Neural cell (in vitro differentiated cells): Measurements from ENCODE around the gene EGFL7. TPM values are rescaled to one million over a fixed set of nuclear protein-coding genes. Genes with fewer than 3 reads are reported as not detected.

Experiments
- H2AFZ ChIP-seq: fragments of 200-600, 300-800 bp; sonication (generic), shearing (Covaris generic); 2 replicates; pipeline ENCODE4 v1.6.0; 2014; ENCODE audit warnings: low read depth, mild to moderate bottlenecking, antibody characterized with exemption, low read length, moderate library complexity
- H3F3A ChIP-seq: fragments of 200-600 bp; shearing (Covaris generic); 2 replicates; pipeline ENCODE4 v1.6.1; 2016; ENCODE audit warnings: mild to moderate bottlenecking, moderate library complexity, mixed read lengths, antibody characterized with exemption, low read length; ENCODE audit not compliant: insufficient read depth, poor library complexity, severe bottlenecking
- H3K27ac ChIP-seq: fragments of 200-600, 300-800 bp; sonication (generic), shearing (Covaris generic); 2 replicates; pipeline ENCODE4 v1.5.1; 2014; ENCODE audit warnings: mild to moderate bottlenecking, low read length, moderate library complexity
- H3K27me3 ChIP-seq: fragments of 300-800, 200-600 bp; sonication (generic), shearing (Covaris generic); 2 replicates; pipeline ENCODE4 v1.6.0; 2014; ENCODE audit warnings: mild to moderate bottlenecking, low read depth, low read length, moderate library complexity; ENCODE audit not compliant: insufficient read depth
- H3K36me3 ChIP-seq: fragments of 300-800, 200-600 bp; sonication (generic), shearing (Covaris generic); 2 replicates; pipeline ENCODE4 v1.5.1; 2014; ENCODE audit warnings: mild to moderate bottlenecking, antibody characterized with exemption, low read length, moderate library complexity; ENCODE audit not compliant: insufficient read depth
- H3K4me2 ChIP-seq: fragments of 300-800, 200-600 bp; sonication (generic), shearing (Covaris generic); 2 replicates; pipeline ENCODE4 v1.6.0; 2014; ENCODE audit warnings: mild to moderate bottlenecking, low read length
- H3K4me3 ChIP-seq: fragments of 300-800, 200-600 bp; sonication (generic), shearing (Covaris generic); 2 replicates; pipeline ENCODE4 v1.5.1; 2014; ENCODE audit warnings: mild to moderate bottlenecking, low read length, moderate library complexity
- H3K79me2 ChIP-seq: fragments of 200-600 bp; shearing (Covaris generic); replicated peaks from 2 replicates; pipeline ENCODE4 v1.6.0; 2014; ENCODE audit warnings: mild to moderate bottlenecking, low read length, moderate library complexity; ENCODE audit not compliant: insufficient read depth
- H3K9ac ChIP-seq: fragments of 300-800, 200-600 bp; sonication (generic), shearing (Covaris generic); 2 replicates; pipeline ENCODE4 v1.6.1; 2016; ENCODE audit warnings: mild to moderate bottlenecking, low read length, mixed read lengths
- H3K9me2 ChIP-seq: fragments of 200-600 bp; shearing (Covaris generic); 2 replicates; pipeline ENCODE4 v1.6.1; 2016; ENCODE audit warnings: mild to moderate bottlenecking, low read length, mixed read lengths; ENCODE audit not compliant: insufficient read depth
- H3K9me3 ChIP-seq: fragments of 200-600, 300-800 bp; sonication (generic), shearing (Covaris generic); 2 replicates; pipeline ENCODE4 v1.6.1; 2016; ENCODE audit warnings: mild to moderate bottlenecking, mixed run types, low read length, moderate library complexity, mixed read lengths
- H4K20me1 ChIP-seq: fragments of 200-600 bp; shearing (Covaris generic); 2 replicates; pipeline ENCODE4 v1.6.1; 2016; ENCODE audit warnings: mild to moderate bottlenecking, mixed run types; ENCODE audit not compliant: insufficient read depth
- EP300 ChIP-seq: fragments of 450-650 bp; conservative IDR thresholded peaks from 2 replicates; pipeline ENCODE4 v1.6.1; 2014; ENCODE audit warnings: antibody characterized with exemption, mild to moderate bottlenecking, moderate library complexity; ENCODE audit not compliant: poor library complexity, severe bottlenecking
- EZH2 ChIP-seq: fragments of 200-600, 300-800 bp; shearing (Covaris generic), sonication (generic); IDR thresholded peaks from 2 replicates; pipeline ENCODE4 v1.6.1; 2014; ENCODE audit warnings: antibody characterized with exemption, low read length, borderline replicate concordance, mild to moderate bottlenecking; ENCODE audit not compliant: insufficient read depth, poor library complexity, severe bottlenecking
- MXI1 ChIP-seq: fragments of 450-650 bp; conservative IDR thresholded peaks from 2 replicates; pipeline ENCODE4 v1.6.1; 2014; ENCODE audit warnings: antibody characterized with exemption, mild to moderate bottlenecking; ENCODE audit not compliant: poor library complexity, severe bottlenecking
- POLR2AphosphoS5 ChIP-seq: IDR thresholded peaks from 2 replicates; pipeline ENCODE4 v1.6.1; 2012
- RAD21 ChIP-seq: fragments of 450-650 bp; conservative IDR thresholded peaks from 2 replicates; pipeline ENCODE4 v1.6.1; 2014; ENCODE audit warnings: antibody characterized with exemption, mild to moderate bottlenecking, moderate library complexity
- SMC3 ChIP-seq: fragments of 450-650 bp; conservative IDR thresholded peaks from 2 replicates; pipeline ENCODE4 v1.6.1; 2014; ENCODE audit warnings: antibody characterized with exemption, mild to moderate bottlenecking, moderate library complexity; ENCODE audit not compliant: poor library complexity
- TAF1 ChIP-seq: IDR thresholded peaks from 2 replicates; pipeline ENCODE4 v1.6.1; 2012; ENCODE audit warnings: low read depth
- polyA plus RNA-seq: library from polyadenylated mRNA; depleted of rRNA; stranded (reverse); fragments of >200 nt; gene quantifications from 2 replicates; pipeline ENCODE4 v1.2.3, GENCODE V29; 2014
- TF ChIP-seq, protein P1 (sequence below): IDR thresholded peaks from 2 replicates; pipeline ENCODE4 v1.6.1; 2012; ENCODE audit warnings: borderline replicate concordance
- TF ChIP-seq, protein P2 (sequence below): fragments of 450-650 bp; IDR thresholded peaks from 2 replicates; pipeline ENCODE4 v1.5.1; 2014; ENCODE audit warnings: antibody characterized with exemption, mild to moderate bottlenecking, moderate library complexity; ENCODE audit not compliant: poor library complexity, severe bottlenecking

The EGFL7 gene
- polyA plus RNA-seq, 1 donor from 2014 or later: 12.5 TPM

DNA sequence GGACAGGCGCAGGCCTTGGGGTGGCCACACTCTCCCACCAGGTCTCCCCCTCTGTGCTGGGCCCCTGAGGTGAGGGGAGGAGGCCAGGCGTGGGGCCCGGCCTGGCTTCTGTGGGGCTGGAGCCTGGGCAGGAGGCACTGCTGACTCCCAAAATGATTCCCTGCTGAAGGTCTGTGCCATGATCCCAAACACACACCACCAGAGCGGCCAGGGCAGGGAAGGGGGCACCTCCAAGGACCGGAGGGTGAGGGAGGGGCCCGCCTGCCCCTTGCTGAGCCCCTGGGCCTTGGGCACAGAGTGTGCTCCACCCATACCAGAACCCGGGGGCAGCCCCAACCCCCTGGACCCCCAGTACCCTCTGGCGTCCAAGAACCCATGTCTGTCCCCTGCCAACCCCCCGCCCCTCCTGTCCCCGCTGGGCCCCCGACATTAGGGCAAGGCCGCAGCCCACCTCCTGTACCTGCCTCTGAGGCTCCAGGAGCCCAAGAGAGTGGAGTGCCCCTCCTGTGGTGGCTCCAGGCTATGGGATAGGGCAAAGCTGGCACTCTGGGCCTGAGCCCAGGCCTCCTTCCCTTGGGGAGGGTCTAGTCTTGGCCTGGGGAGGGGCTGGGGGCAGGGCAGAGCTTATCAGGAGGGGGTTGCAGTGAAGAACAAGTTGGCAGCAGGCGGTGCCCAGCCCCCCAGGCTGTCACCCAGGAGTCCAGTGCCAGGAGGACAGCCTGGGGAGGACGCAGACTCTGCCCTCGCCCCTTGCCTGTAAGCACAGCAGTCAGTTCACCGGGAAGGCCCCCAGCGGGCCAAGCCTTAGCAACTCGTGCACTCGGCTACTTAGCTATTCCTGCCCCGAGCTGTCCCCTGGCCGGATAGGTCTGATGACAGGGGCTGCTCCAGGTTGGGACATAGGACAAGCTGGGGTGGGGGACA, 2.6 kb upstream of the EGFL7 start:
- no peaks in the 10 kb centered on the region for H3K79me2 ChIP-seq
- H3K9me2 ChIP-seq: no peaks in the 10 kb centered on the region
- TF ChIP-seq, protein P1, sequence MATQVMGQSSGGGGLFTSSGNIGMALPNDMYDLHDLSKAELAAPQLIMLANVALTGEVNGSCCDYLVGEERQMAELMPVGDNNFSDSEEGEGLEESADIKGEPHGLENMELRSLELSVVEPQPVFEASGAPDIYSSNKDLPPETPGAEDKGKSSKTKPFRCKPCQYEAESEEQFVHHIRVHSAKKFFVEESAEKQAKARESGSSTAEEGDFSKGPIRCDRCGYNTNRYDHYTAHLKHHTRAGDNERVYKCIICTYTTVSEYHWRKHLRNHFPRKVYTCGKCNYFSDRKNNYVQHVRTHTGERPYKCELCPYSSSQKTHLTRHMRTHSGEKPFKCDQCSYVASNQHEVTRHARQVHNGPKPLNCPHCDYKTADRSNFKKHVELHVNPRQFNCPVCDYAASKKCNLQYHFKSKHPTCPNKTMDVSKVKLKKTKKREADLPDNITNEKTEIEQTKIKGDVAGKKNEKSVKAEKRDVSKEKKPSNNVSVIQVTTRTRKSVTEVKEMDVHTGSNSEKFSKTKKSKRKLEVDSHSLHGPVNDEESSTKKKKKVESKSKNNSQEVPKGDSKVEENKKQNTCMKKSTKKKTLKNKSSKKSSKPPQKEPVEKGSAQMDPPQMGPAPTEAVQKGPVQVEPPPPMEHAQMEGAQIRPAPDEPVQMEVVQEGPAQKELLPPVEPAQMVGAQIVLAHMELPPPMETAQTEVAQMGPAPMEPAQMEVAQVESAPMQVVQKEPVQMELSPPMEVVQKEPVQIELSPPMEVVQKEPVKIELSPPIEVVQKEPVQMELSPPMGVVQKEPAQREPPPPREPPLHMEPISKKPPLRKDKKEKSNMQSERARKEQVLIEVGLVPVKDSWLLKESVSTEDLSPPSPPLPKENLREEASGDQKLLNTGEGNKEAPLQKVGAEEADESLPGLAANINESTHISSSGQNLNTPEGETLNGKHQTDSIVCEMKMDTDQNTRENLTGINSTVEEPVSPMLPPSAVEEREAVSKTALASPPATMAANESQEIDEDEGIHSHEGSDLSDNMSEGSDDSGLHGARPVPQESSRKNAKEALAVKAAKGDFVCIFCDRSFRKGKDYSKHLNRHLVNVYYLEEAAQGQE: no peak
- TF ChIP-seq EZH2 (no peak), MXI1 (no peak), POLR2AphosphoS5 (no peak), TAF1 (no peak), EP300 (no peak), SMC3 (no peak), RAD21 (no peak)
- TF ChIP-seq, protein P2, sequence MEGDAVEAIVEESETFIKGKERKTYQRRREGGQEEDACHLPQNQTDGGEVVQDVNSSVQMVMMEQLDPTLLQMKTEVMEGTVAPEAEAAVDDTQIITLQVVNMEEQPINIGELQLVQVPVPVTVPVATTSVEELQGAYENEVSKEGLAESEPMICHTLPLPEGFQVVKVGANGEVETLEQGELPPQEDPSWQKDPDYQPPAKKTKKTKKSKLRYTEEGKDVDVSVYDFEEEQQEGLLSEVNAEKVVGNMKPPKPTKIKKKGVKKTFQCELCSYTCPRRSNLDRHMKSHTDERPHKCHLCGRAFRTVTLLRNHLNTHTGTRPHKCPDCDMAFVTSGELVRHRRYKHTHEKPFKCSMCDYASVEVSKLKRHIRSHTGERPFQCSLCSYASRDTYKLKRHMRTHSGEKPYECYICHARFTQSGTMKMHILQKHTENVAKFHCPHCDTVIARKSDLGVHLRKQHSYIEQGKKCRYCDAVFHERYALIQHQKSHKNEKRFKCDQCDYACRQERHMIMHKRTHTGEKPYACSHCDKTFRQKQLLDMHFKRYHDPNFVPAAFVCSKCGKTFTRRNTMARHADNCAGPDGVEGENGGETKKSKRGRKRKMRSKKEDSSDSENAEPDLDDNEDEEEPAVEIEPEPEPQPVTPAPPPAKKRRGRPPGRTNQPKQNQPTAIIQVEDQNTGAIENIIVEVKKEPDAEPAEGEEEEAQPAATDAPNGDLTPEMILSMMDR: no peak
- H3K27me3 ChIP-seq: no peaks in the 10 kb centered on the region
- no peak overlapping the region for H3K27ac ChIP-seq
- no peak overlapping the region for H3K9ac ChIP-seq
- H3K9me3 ChIP-seq: no peaks in the 10 kb centered on the region
- no peaks in the 10 kb centered on the region for H3F3A ChIP-seq
- H3K4me3 ChIP-seq: no peak overlapping the region
- H2AFZ ChIP-seq: no peak overlapping the region
- H4K20me1 ChIP-seq: no peaks in the 10 kb centered on the region
- no peaks in the 10 kb centered on the region for H3K36me3 ChIP-seq
- H3K4me2 ChIP-seq: no peak overlapping the region

DNA sequence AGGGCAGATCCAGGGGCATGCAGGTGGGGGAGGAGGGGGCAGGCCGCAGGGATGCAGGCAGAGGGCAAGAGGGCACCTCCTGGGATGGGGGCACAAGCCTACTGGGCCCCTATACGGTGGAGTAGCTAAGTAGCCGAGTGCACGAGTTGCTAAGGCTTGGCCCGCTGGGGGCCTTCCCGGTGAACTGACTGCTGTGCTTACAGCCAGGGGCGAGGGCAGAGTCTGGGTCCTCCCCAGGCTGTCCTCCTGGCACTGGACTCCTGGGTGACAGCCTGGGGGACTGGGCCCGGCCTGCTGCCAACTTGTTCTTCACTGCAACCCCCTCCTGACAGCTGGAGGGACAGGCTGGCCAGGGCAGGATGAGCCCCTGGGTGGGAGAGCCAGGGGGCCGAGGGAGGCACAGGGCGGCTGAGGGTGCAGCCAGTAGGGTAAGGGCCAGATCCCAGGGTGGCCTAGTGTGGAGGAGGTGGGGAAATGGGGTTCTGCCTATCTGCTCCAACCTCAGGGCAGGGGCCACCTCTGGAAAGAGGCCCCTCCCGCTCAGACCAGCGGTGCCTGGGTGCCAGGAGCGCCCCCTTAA, 1.7 kb upstream of the EGFL7 start:
- no peaks in the 10 kb centered on the region for H3F3A ChIP-seq
- TF ChIP-seq SMC3: no peak
- TF ChIP-seq TAF1: no peak
- TF ChIP-seq, protein P2: no peak
- TF ChIP-seq EP300: no peak
- no peak for TF ChIP-seq POLR2AphosphoS5
- TF ChIP-seq, protein P1: no peak
- TF ChIP-seq RAD21: no peak
- TF ChIP-seq MXI1: no peak
- TF ChIP-seq EZH2: no peak
- H3K4me2 ChIP-seq: no peak overlapping the region
- H3K79me2 ChIP-seq: no peaks in the 10 kb centered on the region
- no peaks in the 10 kb centered on the region for H4K20me1 ChIP-seq
- no peaks in the 10 kb centered on the region for H3K9me2 ChIP-seq
- H2AFZ ChIP-seq: no peak overlapping the region
- H3K27me3 ChIP-seq: no peaks in the 10 kb centered on the region
- H3K9me3 ChIP-seq: no peaks in the 10 kb centered on the region
- no peak overlapping the region for H3K4me3 ChIP-seq
- H3K27ac ChIP-seq: no peak overlapping the region
- no peaks in the 10 kb centered on the region for H3K36me3 ChIP-seq
- no peak overlapping the region for H3K9ac ChIP-seq
